ENCODE measurements around the gene TPRN. TPM values are rescaled to one million over a fixed set of nuclear protein-coding genes. Genes with fewer than 3 reads are reported as not detected.

Gene TPRN
- polyA plus RNA-seq, 1 of the 3 experiments (the other 2 are of a cell fraction), result 5.2 TPM

- no peak overlapping the region for H3K4me2 ChIP-seq
- H3K9me2 ChIP-seq, result no peaks in the 10 kb centered on the region
- peaks cover 0 to 65% of the 10 kb centered on the region in 2 experiments for H3K36me3 ChIP-seq (replicated peaks in 1 of 2; ENCODE audit: control insufficient read depth in 1 of 2, insufficient read depth in 2 of 2, low read length in 1 of 2)
- peaks cover 6 to 21% of the 10 kb centered on the region in 2 experiments; a peak in 1 of 4 replicates for H3K4me1 ChIP-seq (ENCODE audit: control insufficient read depth in 1 of 2, insufficient read depth in 2 of 2, low read depth in 1 of 2, low read length in 1 of 2)
- no peaks in the 10 kb centered on the region for H3K27me3 ChIP-seq (ENCODE audit: insufficient read depth)
- H4K20me1 ChIP-seq (ENCODE audit: insufficient read depth), result no peaks in the 10 kb centered on the region
- H3K27ac ChIP-seq (ENCODE audit: low read depth in 2 of 2, low read length in 1 of 2), result no peak overlapping the region
- ChIA-PET POLR2A (no interaction called here), CTCF (no interaction called here)
- peaks cover 20% of the 10 kb centered on the region for H3K79me2 ChIP-seq (ENCODE audit: insufficient read depth)
- no peak overlapping the region for H2AFZ ChIP-seq (ENCODE audit: low read depth)
- no peaks in the 10 kb centered on the region for H3K9me3 ChIP-seq
- 92% methylated on average over 13 of the region's 17 CpGs for WGBS (ENCODE audit: low lambda C conversion rate)
- H3F3A ChIP-seq (replicated peaks; ENCODE audit: insufficient read depth), result no peaks in the 10 kb centered on the region
- H3K4me3 ChIP-seq (ENCODE audit: low read depth in 2 of 2, low read length in 1 of 2), result no peak overlapping the region
- H3K9ac ChIP-seq, result no peak overlapping the region
- no peak for DNase-seq
- TF ChIP-seq TAF1 (IDR thresholded peaks at IDR 0.05; ENCODE audit: borderline replicate concordance, low read depth, low read length) (no peak), JUND (IDR thresholded peaks at IDR 0.05) (no peak), SIN3A (IDR thresholded peaks at IDR 0.05; ENCODE audit: borderline replicate concordance, low read depth, low read length) (no peak), RXRA (IDR thresholded peaks at IDR 0.05; ENCODE audit: borderline replicate concordance, low read depth) (no peak), EP300 (IDR thresholded peaks at IDR 0.05; ENCODE audit: borderline replicate concordance in 1 of 2, low read depth in 1 of 2, low read length in 1 of 2) (no peak), GATA2 (CRISPR knock-in tag; IDR thresholded peaks at IDR 0.05) (no peak)
Observed at GRCh38 chr9:137182836-137183235, 17.7 kb downstream of the TPRN start.

GRCh38 chr9:137181680-137182079, 18.9 kb downstream of the TPRN start:
- WGBS (ENCODE audit: low lambda C conversion rate), result 92% methylated on average over 14 of the region's 22 CpGs
- Histone ChIP-seq H3F3A (replicated peaks; ENCODE audit: insufficient read depth) (no peaks in the 10 kb centered on the region), H3K27ac (ENCODE audit: low read depth in 2 of 2, low read length in 1 of 2) (no peak overlapping the region), H2AFZ (ENCODE audit: low read depth) (no peak overlapping the region), H3K9ac (no peak overlapping the region), H3K4me2 (no peak overlapping the region), H3K9me3 (no peaks in the 10 kb centered on the region), H3K4me3 (ENCODE audit: low read depth in 2 of 2, low read length in 1 of 2) (no peak overlapping the region), H3K36me3 (replicated peaks in 1 of 2; ENCODE audit: control insufficient read depth in 1 of 2, insufficient read depth in 2 of 2, low read length in 1 of 2) (peaks cover 0 to 67% of the 10 kb centered on the region in 2 experiments), H4K20me1 (ENCODE audit: insufficient read depth) (no peaks in the 10 kb centered on the region), H3K27me3 (ENCODE audit: insufficient read depth) (no peaks in the 10 kb centered on the region), H3K4me1 (ENCODE audit: control insufficient read depth in 1 of 2, insufficient read depth in 2 of 2, low read depth in 1 of 2, low read length in 1 of 2) (peaks cover 1 to 10% of the 10 kb centered on the region in 2 experiments; a peak in 1 of 4 replicates), H3K79me2 (ENCODE audit: insufficient read depth) (peaks cover 8% of the 10 kb centered on the region), H3K9me2 (no peaks in the 10 kb centered on the region)
- ChIA-PET POLR2A (interaction anchor here (0.6 kb wide), 1 partner anchor 52 kb away, joined by 3 read pairs; no protein-coding TSS in a partner anchor), CTCF (interaction anchor here (0.9 to 1.7 kb wide), 3 partner anchors 26 to 55 kb away, joined by 3 to 5 read pairs (median 3); no protein-coding TSS in a partner anchor)
- TF ChIP-seq, protein P1, sequence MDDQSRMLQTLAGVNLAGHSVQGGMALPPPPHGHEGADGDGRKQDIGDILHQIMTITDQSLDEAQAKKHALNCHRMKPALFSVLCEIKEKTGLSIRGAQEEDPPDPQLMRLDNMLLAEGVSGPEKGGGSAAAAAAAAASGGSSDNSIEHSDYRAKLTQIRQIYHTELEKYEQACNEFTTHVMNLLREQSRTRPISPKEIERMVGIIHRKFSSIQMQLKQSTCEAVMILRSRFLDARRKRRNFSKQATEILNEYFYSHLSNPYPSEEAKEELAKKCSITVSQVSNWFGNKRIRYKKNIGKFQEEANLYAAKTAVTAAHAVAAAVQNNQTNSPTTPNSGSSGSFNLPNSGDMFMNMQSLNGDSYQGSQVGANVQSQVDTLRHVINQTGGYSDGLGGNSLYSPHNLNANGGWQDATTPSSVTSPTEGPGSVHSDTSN (IDR thresholded peaks at IDR 0.05), result no peak
- TF ChIP-seq EP300 (IDR thresholded peaks at IDR 0.05; ENCODE audit: borderline replicate concordance in 1 of 2, low read depth in 1 of 2, low read length in 1 of 2) (no peak), CTCF (IDR thresholded peaks at IDR 0.05) (no peak), TCF12 (IDR thresholded peaks at IDR 0.05) (no peak), FOXJ3 (CRISPR knock-in tag; IDR thresholded peaks at IDR 0.05) (no peak), SIN3A (IDR thresholded peaks at IDR 0.05; ENCODE audit: borderline replicate concordance, low read depth, low read length) (no peak), MEF2A (IDR thresholded peaks at IDR 0.05; ENCODE audit: borderline replicate concordance, low read depth) (no peak), GABPA (IDR thresholded peaks at IDR 0.05; ENCODE audit: low read depth) (no peak), JUND (IDR thresholded peaks at IDR 0.05) (no peak), POLR2AphosphoS5 (IDR thresholded peaks at IDR 0.05; ENCODE audit: low read depth, low read length) (no peak), CHD2 (IDR thresholded peaks at IDR 0.05; ENCODE audit: low read length, partially characterized antibody) (no peak), ELF1 (IDR thresholded peaks at IDR 0.05) (no peak), MXI1 (IDR thresholded peaks at IDR 0.05; ENCODE audit: low read depth, low read length) (no peak), NFIC (IDR thresholded peaks at IDR 0.05; ENCODE audit: borderline replicate concordance) (no peak)
- TF ChIP-seq, protein P2, sequence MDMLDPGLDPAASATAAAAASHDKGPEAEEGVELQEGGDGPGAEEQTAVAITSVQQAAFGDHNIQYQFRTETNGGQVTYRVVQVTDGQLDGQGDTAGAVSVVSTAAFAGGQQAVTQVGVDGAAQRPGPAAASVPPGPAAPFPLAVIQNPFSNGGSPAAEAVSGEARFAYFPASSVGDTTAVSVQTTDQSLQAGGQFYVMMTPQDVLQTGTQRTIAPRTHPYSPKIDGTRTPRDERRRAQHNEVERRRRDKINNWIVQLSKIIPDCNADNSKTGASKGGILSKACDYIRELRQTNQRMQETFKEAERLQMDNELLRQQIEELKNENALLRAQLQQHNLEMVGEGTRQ (IDR thresholded peaks at IDR 0.05; ENCODE audit: borderline replicate concordance, low read depth, low read length), result no peak
- TF ChIP-seq, protein P3, sequence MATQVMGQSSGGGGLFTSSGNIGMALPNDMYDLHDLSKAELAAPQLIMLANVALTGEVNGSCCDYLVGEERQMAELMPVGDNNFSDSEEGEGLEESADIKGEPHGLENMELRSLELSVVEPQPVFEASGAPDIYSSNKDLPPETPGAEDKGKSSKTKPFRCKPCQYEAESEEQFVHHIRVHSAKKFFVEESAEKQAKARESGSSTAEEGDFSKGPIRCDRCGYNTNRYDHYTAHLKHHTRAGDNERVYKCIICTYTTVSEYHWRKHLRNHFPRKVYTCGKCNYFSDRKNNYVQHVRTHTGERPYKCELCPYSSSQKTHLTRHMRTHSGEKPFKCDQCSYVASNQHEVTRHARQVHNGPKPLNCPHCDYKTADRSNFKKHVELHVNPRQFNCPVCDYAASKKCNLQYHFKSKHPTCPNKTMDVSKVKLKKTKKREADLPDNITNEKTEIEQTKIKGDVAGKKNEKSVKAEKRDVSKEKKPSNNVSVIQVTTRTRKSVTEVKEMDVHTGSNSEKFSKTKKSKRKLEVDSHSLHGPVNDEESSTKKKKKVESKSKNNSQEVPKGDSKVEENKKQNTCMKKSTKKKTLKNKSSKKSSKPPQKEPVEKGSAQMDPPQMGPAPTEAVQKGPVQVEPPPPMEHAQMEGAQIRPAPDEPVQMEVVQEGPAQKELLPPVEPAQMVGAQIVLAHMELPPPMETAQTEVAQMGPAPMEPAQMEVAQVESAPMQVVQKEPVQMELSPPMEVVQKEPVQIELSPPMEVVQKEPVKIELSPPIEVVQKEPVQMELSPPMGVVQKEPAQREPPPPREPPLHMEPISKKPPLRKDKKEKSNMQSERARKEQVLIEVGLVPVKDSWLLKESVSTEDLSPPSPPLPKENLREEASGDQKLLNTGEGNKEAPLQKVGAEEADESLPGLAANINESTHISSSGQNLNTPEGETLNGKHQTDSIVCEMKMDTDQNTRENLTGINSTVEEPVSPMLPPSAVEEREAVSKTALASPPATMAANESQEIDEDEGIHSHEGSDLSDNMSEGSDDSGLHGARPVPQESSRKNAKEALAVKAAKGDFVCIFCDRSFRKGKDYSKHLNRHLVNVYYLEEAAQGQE (IDR thresholded peaks at IDR 0.05; ENCODE audit: low read depth, low read length), result no peak
- DNase-seq, result no peak
